H1 (cell line): ENCODE results near the gene BZW1. TPM values are rescaled to one million over a fixed set of nuclear protein-coding genes. Genes with fewer than 3 reads are reported as not detected.

Experiments used
- CBX8 ChIP-seq: fragments of 300-800, 300-1000 bp; sonication (generic); IDR thresholded peaks from 2 replicates; pipeline ENCODE4 v1.7.1; 2016; ENCODE audit warnings: low read depth, low read length, borderline replicate concordance
- CHD1 ChIP-seq: IDR thresholded peaks from 2 replicates; pipeline ENCODE4 v1.6.1; 2012; ENCODE audit warnings: low read depth, low read length, improper control_type of control experiment
- CTBP2 ChIP-seq: IDR thresholded peaks from 2 replicates; pipeline ENCODE4 v1.7.0; 2011; ENCODE audit warnings: borderline replicate concordance, mild to moderate bottlenecking, moderate library complexity, mixed read lengths, low read length; ENCODE audit not compliant: insufficient read depth, insufficient read length
- EGR1 ChIP-seq: IDR thresholded peaks from 2 replicates; pipeline ENCODE4 v1.6.1; 2011; ENCODE audit warnings: low read depth, low read length, borderline replicate concordance
- EP300 ChIP-seq, 2 experiments: IDR thresholded peaks; 1 replicate in 1 of 2; 2 replicates in 1 of 2; pipeline ENCODE4 v1.6.1; 2011 to 2012; ENCODE audit warnings: low read depth in 2 of 2, low read length in 2 of 2, mild to moderate bottlenecking in 2 of 2, borderline replicate concordance in 1 of 2, inconsistent platforms in 1 of 2, moderate library complexity in 1 of 2
- GABPA ChIP-seq: IDR thresholded peaks from 2 replicates; pipeline ENCODE4 v1.6.1; 2011; ENCODE audit warnings: mild to moderate bottlenecking, low read length, moderate library complexity, borderline replicate concordance; ENCODE audit not compliant: insufficient read depth
- KDM4A ChIP-seq: IDR thresholded peaks from one replicate; pipeline ENCODE4 v1.7.1; 2012; ENCODE audit warnings: low read depth, mild to moderate bottlenecking, moderate library complexity, low read length, inconsistent platforms; ENCODE audit not compliant: severe bottlenecking
- PHF8 ChIP-seq: fragments of 200-600 bp; sonication (generic); conservative IDR thresholded peaks from 2 replicates; pipeline ENCODE4 v1.7.1; 2012; ENCODE audit warnings: low read depth, mild to moderate bottlenecking, inconsistent platforms, low read length, moderate library complexity
- polyA plus RNA-seq, 7 experiments: library from polyadenylated mRNA; depleted of rRNA in 3 of 7; stranded (reverse) in 5 of 7; unstranded in 2 of 7; fragments of >200 nt in 5 of 7; fragments of 200-250 nt in 2 of 7; gene quantifications; 1 replicate in 5 of 7; 2 replicates in 1 of 7; 4 replicates in 1 of 7; pipeline versions ENCODE4 v1.2.1 to v1.2.3, GENCODE V29; 2011 to 2013; ENCODE audit warnings: missing spikeins in 2 of 7, mixed read lengths in 2 of 7
- total RNA-seq: library from RNA; stranded (reverse); fragmentation: NEBNext Ultra II Directional; extraction: Animal tissue kit (Norgen Biotek cat#: 25700); gene quantifications from 2 replicates; pipeline ENCODE4 v1.2.1, GENCODE V29; 2021
- TF ChIP-seq, protein P1 (sequence below): fragments of 300-600 bp; sonication (generic); IDR thresholded peaks from 2 replicates; pipeline ENCODE4 v1.7.1; 2012; ENCODE audit warnings: low read length, moderate library complexity, mild to moderate bottlenecking, inconsistent platforms; ENCODE audit not compliant: insufficient replicate concordance

BZW1 gene
- total and polyA plus RNA-seq, 2 of the 8 experiments (the other 6 are each of a cell fraction or from before 2014, with no cell fraction given) = 152 to 335 TPM

GRCh38 chr2:200811333-200812121 lies at the start of gene BZW1 (continued):
- TF ChIP-seq, protein P1, sequence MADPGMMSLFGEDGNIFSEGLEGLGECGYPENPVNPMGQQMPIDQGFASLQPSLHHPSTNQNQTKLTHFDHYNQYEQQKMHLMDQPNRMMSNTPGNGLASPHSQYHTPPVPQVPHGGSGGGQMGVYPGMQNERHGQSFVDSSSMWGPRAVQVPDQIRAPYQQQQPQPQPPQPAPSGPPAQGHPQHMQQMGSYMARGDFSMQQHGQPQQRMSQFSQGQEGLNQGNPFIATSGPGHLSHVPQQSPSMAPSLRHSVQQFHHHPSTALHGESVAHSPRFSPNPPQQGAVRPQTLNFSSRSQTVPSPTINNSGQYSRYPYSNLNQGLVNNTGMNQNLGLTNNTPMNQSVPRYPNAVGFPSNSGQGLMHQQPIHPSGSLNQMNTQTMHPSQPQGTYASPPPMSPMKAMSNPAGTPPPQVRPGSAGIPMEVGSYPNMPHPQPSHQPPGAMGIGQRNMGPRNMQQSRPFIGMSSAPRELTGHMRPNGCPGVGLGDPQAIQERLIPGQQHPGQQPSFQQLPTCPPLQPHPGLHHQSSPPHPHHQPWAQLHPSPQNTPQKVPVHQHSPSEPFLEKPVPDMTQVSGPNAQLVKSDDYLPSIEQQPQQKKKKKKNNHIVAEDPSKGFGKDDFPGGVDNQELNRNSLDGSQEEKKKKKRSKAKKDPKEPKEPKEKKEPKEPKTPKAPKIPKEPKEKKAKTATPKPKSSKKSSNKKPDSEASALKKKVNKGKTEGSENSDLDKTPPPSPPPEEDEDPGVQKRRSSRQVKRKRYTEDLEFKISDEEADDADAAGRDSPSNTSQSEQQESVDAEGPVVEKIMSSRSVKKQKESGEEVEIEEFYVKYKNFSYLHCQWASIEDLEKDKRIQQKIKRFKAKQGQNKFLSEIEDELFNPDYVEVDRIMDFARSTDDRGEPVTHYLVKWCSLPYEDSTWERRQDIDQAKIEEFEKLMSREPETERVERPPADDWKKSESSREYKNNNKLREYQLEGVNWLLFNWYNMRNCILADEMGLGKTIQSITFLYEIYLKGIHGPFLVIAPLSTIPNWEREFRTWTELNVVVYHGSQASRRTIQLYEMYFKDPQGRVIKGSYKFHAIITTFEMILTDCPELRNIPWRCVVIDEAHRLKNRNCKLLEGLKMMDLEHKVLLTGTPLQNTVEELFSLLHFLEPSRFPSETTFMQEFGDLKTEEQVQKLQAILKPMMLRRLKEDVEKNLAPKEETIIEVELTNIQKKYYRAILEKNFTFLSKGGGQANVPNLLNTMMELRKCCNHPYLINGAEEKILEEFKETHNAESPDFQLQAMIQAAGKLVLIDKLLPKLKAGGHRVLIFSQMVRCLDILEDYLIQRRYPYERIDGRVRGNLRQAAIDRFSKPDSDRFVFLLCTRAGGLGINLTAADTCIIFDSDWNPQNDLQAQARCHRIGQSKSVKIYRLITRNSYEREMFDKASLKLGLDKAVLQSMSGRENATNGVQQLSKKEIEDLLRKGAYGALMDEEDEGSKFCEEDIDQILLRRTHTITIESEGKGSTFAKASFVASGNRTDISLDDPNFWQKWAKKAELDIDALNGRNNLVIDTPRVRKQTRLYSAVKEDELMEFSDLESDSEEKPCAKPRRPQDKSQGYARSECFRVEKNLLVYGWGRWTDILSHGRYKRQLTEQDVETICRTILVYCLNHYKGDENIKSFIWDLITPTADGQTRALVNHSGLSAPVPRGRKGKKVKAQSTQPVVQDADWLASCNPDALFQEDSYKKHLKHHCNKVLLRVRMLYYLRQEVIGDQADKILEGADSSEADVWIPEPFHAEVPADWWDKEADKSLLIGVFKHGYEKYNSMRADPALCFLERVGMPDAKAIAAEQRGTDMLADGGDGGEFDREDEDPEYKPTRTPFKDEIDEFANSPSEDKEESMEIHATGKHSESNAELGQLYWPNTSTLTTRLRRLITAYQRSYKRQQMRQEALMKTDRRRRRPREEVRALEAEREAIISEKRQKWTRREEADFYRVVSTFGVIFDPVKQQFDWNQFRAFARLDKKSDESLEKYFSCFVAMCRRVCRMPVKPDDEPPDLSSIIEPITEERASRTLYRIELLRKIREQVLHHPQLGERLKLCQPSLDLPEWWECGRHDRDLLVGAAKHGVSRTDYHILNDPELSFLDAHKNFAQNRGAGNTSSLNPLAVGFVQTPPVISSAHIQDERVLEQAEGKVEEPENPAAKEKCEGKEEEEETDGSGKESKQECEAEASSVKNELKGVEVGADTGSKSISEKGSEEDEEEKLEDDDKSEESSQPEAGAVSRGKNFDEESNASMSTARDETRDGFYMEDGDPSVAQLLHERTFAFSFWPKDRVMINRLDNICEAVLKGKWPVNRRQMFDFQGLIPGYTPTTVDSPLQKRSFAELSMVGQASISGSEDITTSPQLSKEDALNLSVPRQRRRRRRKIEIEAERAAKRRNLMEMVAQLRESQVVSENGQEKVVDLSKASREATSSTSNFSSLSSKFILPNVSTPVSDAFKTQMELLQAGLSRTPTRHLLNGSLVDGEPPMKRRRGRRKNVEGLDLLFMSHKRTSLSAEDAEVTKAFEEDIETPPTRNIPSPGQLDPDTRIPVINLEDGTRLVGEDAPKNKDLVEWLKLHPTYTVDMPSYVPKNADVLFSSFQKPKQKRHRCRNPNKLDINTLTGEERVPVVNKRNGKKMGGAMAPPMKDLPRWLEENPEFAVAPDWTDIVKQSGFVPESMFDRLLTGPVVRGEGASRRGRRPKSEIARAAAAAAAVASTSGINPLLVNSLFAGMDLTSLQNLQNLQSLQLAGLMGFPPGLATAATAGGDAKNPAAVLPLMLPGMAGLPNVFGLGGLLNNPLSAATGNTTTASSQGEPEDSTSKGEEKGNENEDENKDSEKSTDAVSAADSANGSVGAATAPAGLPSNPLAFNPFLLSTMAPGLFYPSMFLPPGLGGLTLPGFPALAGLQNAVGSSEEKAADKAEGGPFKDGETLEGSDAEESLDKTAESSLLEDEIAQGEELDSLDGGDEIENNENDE = no peak
- TF ChIP-seq CHD1 (peak; percentile 93), KDM4A (no peak), PHF8 (peak; percentile 98), EGR1 (peak; percentile 98), EP300 (IDR thresholded peaks at IDR 0.05; ENCODE audit: borderline replicate concordance in 1 of 2, low read depth in 2 of 2, low read length in 2 of 2) (peak in 1 of 2 experiments; percentile 98; a peak in 2 of 3 replicates), GABPA (no peak; the same call in 1 of the 2 replicates), CBX8 (no peak), CTBP2 (no peak)
